ENCODE data around the gene MYO18B. TPM values are rescaled to one million over a fixed set of nuclear protein-coding genes. Genes with fewer than 3 reads are reported as not detected.

The MYO18B gene
- total and polyA plus RNA-seq, 9 donors, result 47.3 to 92.1 (median 74.7) TPM

DNA sequence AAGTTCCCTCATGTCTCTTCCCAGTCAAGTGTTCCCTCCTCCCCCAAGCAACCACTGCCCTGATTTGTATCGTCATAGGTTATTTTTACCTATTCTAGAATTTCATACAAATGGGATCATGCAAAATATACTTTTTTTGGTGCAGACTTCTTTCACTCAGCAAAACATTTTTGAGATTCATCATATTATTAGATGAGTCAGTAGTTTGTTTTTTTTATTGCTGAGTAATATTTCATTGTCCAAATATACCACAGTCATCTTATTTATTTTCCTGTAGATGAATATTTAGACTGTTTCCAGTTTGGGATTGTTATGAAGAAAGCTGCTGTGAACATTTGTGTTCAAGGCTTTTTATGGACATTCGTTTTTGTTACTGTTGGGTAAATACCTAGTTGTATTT, 301.0 kb downstream of the MYO18B start:
- no peaks in the 10 kb centered on the region for H3K36me3 ChIP-seq (ENCODE audit: control insufficient read depth, insufficient read depth, low read length)
- no CpG with 5 or more reads among the region's 2 CpGs for WGBS (ENCODE audit: insufficient coverage)
- H3K27ac ChIP-seq (ENCODE audit: low read length), result no peak overlapping the region
- DNase-seq, result no peak
- no peaks in the 10 kb centered on the region for H3K27me3 ChIP-seq (ENCODE audit: control insufficient read depth, insufficient read depth, low read length)
- no peaks in the 10 kb centered on the region for H3K9me3 ChIP-seq (replicated peaks; ENCODE audit: control insufficient read depth, low read depth, low read length)
- H3K4me3 ChIP-seq (ENCODE audit: low read length), result no peak overlapping the region
- H3K4me1 ChIP-seq (ENCODE audit: control insufficient read depth, insufficient read depth, low read length), result no peaks in the 10 kb centered on the region

DNA sequence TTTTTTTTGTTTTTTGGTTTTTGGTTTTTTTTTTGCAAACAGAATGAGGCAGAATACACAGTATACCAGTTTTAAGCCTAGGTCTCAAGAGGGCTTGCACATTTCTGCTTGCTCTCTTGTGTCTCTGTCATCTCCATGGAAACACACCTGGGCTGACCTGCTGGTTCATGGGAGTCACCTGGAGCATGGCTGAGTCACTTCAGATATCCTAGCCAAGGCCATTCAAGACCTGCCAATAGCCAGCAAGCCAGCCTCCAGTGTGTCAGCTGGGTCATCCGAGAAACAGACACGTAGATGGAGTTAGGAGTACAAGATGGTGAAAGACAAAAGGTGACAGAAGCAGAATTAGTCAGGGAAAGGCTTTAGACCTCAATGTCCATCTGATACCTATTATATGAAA, 303.1 kb downstream of the MYO18B start:
- Histone ChIP-seq H3K27ac (ENCODE audit: low read length) (no peak overlapping the region), H3K36me3 (ENCODE audit: control insufficient read depth, insufficient read depth, low read length) (no peaks in the 10 kb centered on the region), H3K9me3 (replicated peaks; ENCODE audit: control insufficient read depth, low read depth, low read length) (no peaks in the 10 kb centered on the region), H3K4me3 (ENCODE audit: low read length) (no peak overlapping the region), H3K4me1 (ENCODE audit: control insufficient read depth, insufficient read depth, low read length) (no peaks in the 10 kb centered on the region), H3K27me3 (ENCODE audit: control insufficient read depth, insufficient read depth, low read length) (no peaks in the 10 kb centered on the region)
- DNase-seq, result no peak
- 67% methylated on average over 2 of the region's 2 CpGs for WGBS (ENCODE audit: insufficient coverage)

DNA sequence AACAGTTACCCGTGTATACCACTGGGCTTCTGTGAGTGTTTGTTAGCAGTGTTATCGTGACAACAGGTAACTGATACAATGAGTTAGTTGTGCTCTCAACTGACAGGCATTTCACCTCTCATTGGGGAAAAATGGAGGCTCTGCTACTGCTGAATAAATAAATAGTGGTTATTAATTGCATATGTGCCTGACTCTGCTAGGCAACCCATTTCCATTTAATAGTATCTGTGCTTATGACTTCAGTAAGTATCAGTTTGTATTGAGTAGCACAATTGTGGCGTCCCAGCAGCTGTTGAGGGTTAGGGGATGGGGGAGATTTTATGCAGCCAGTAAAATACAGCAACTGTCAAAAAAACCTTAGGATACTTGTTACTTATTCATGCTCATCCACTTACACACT, 303.9 kb downstream of the MYO18B start:
- Histone ChIP-seq H3K36me3 (ENCODE audit: control insufficient read depth, insufficient read depth, low read length) (no peaks in the 10 kb centered on the region), H3K4me3 (ENCODE audit: low read length) (no peak overlapping the region), H3K27me3 (ENCODE audit: control insufficient read depth, insufficient read depth, low read length) (no peaks in the 10 kb centered on the region), H3K9me3 (replicated peaks; ENCODE audit: control insufficient read depth, low read depth, low read length) (no peaks in the 10 kb centered on the region), H3K4me1 (ENCODE audit: control insufficient read depth, insufficient read depth, low read length) (no peaks in the 10 kb centered on the region), H3K27ac (ENCODE audit: low read length) (no peak overlapping the region)
- 69% methylated on average over 2 of the region's 3 CpGs for WGBS (ENCODE audit: insufficient coverage)
- no peak for DNase-seq

DNA sequence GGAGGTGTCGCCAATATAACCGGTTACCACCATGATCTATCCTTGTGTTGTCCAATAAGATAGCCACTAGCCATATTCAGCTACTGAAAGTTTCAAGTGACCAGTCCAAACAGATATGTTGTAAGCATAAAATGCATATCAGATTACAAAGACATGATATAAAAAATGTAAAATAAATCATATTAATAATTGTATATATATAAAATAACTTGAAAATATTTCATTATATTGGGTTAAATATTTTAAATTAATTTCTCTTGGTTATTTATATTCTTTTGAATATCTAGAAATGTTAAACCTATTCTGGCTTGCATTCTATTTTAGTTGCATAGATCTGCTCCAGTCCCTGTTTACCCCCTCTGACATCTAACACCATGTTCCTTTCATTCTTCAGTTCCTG, 305.5 kb downstream of the MYO18B start:
- Histone ChIP-seq H3K4me1 (ENCODE audit: control insufficient read depth, insufficient read depth, low read length) (no peaks in the 10 kb centered on the region), H3K27ac (ENCODE audit: low read length) (no peak overlapping the region), H3K36me3 (ENCODE audit: control insufficient read depth, insufficient read depth, low read length) (no peaks in the 10 kb centered on the region), H3K9me3 (replicated peaks; ENCODE audit: control insufficient read depth, low read depth, low read length) (no peaks in the 10 kb centered on the region), H3K4me3 (ENCODE audit: low read length) (no peak overlapping the region), H3K27me3 (ENCODE audit: control insufficient read depth, insufficient read depth, low read length) (no peaks in the 10 kb centered on the region)
- no peak for DNase-seq
- WGBS (ENCODE audit: insufficient coverage), result no CpG with 5 or more reads among the region's 2 CpGs

DNA sequence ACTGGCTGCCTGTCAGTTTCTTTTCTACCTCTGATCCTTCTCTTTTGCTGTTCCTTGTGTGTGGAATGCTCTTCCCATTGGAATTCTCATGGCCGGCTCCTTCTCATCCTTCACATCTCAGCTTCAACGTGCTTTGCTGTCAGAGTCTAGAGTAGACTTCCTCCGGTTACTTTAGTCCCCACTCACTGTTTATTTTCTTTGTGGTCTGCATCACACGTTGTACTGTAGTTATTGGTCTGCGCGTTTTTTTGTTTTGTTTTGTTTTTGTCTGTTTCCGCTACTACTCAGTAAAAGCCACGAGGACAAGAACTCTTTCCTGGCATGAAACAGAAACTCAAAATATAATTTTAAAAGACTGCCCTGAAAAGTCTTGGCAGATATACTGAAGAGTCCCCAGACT, 305.9 kb downstream of the MYO18B start:
- no peaks in the 10 kb centered on the region for H3K36me3 ChIP-seq (ENCODE audit: control insufficient read depth, insufficient read depth, low read length)
- H3K4me3 ChIP-seq (ENCODE audit: low read length), result no peak overlapping the region
- no peaks in the 10 kb centered on the region for H3K27me3 ChIP-seq (ENCODE audit: control insufficient read depth, insufficient read depth, low read length)
- H3K4me1 ChIP-seq (ENCODE audit: control insufficient read depth, insufficient read depth, low read length), result no peaks in the 10 kb centered on the region
- H3K27ac ChIP-seq (ENCODE audit: low read length), result no peak overlapping the region
- no CpG with 5 or more reads among the region's 8 CpGs for WGBS (ENCODE audit: insufficient coverage)
- no peak for DNase-seq
- no peaks in the 10 kb centered on the region for H3K9me3 ChIP-seq (replicated peaks; ENCODE audit: control insufficient read depth, low read depth, low read length)

DNA sequence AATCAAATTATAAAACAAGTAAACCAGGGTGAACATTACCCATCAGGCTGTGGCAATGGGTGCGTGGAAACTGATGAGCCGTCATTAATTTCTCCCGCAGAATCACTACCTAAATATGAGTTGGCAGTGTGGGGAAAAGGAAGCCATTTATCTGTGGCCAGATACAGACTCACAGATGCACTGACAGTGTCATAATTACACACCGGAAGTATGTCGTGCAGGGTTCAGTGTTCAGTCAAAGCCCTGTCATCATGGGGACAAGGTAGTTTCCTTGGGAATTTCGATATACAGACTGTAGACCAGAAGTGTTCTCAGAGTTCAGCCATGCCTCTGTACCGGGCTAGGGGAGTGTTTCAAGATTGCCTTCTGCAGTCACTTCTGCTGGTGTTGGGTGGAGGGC, 308.1 kb downstream of the MYO18B start:
- WGBS (ENCODE audit: insufficient coverage), result 62% methylated on average over 4 of the region's 7 CpGs
- DNase-seq, result no peak
- H3K4me3 ChIP-seq (ENCODE audit: low read length), result no peak overlapping the region
- no peaks in the 10 kb centered on the region for H3K27me3 ChIP-seq (ENCODE audit: control insufficient read depth, insufficient read depth, low read length)
- no peaks in the 10 kb centered on the region for H3K36me3 ChIP-seq (ENCODE audit: control insufficient read depth, insufficient read depth, low read length)
- no peak overlapping the region for H3K27ac ChIP-seq (ENCODE audit: low read length)
- no peaks in the 10 kb centered on the region for H3K9me3 ChIP-seq (replicated peaks; ENCODE audit: control insufficient read depth, low read depth, low read length)
- H3K4me1 ChIP-seq (ENCODE audit: control insufficient read depth, insufficient read depth, low read length), result no peaks in the 10 kb centered on the region

DNA sequence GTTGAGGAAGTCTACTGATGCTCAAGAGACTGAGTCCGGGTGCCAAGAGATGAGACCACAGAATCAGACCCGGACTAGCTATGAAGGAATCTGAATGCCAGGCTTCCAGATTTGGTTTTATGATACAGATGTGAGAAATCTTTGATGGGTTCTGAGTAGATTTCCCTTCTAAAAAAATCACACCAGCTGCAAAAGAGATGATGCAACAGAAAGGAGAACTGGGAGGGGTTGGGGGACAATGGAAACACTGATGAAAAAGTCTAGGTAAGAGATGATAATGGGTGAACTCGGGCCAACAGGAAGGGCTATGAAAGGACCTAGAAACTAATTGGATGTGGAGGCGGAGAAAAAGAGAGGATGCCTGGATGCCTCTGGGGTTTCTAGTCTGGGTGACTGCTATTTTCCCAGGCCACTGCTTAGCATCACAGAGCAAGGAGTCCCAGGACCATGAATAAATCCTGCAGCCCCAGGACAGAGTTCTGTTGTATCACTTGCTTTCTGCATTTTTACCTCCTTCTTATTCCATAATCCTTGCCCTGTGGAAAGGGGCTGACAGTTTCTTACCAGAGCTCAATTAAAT, 311.8 kb downstream of the MYO18B start:
- H3K27me3 ChIP-seq (ENCODE audit: control insufficient read depth, insufficient read depth, low read length), result no peaks in the 10 kb centered on the region
- 81% methylated on average over 4 of the region's 4 CpGs for WGBS (ENCODE audit: insufficient coverage)
- H3K4me1 ChIP-seq (ENCODE audit: control insufficient read depth, insufficient read depth, low read length), result no peaks in the 10 kb centered on the region
- H3K27ac ChIP-seq (ENCODE audit: low read length), result no peak overlapping the region
- no peak overlapping the region for H3K4me3 ChIP-seq (ENCODE audit: low read length)
- DNase-seq, result no peak
- H3K9me3 ChIP-seq (replicated peaks; ENCODE audit: control insufficient read depth, low read depth, low read length), result no peaks in the 10 kb centered on the region
- H3K36me3 ChIP-seq (ENCODE audit: control insufficient read depth, insufficient read depth, low read length), result peaks cover 12% of the 10 kb centered on the region

DNA sequence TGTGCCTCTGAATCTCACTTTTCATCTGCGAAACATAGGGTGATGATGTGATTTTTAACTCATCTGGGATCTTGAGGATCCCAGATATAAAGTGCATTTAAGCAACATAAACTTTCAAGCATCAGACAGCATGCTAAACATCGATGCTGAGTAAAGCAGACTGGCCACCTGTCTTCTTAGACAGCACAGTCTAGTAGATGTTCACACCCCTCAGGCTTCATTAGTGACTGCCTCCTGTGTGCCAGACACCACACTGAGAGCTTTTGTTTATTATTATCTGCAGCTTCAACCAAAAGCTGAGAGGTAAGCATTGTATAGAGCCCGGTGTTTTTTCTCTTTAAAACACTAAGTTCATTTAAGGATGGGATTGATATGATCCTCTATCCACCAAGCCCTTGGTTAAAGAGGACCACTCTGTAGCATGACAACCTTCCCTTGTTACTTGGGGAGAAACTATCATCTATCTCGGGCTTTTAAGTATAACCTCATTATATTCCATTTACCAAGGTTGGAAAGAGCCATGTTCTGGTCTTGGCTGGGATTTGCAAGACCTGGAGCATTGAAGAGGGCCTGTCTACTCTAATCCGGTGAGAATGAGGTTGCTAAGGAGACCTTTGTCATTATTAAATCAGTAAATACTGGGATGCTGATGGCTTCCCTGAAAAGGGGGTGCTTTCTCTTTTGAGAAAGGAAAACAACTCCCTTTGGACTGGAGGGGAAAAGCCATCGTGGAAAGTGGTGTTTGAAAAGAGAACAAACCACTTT, 313.0 kb downstream of the MYO18B start:
- no peaks in the 10 kb centered on the region for H3K4me1 ChIP-seq (ENCODE audit: control insufficient read depth, insufficient read depth, low read length)
- H3K27ac ChIP-seq (ENCODE audit: low read length), result no peak overlapping the region
- H3K4me3 ChIP-seq (ENCODE audit: low read length), result no peak overlapping the region
- WGBS (ENCODE audit: insufficient coverage), result 50% methylated on average over 2 of the region's 6 CpGs
- no peaks in the 10 kb centered on the region for H3K9me3 ChIP-seq (replicated peaks; ENCODE audit: control insufficient read depth, low read depth, low read length)
- no peaks in the 10 kb centered on the region for H3K27me3 ChIP-seq (ENCODE audit: control insufficient read depth, insufficient read depth, low read length)
- no peak for DNase-seq
- peaks cover 12% of the 10 kb centered on the region for H3K36me3 ChIP-seq (ENCODE audit: control insufficient read depth, insufficient read depth, low read length)

DNA sequence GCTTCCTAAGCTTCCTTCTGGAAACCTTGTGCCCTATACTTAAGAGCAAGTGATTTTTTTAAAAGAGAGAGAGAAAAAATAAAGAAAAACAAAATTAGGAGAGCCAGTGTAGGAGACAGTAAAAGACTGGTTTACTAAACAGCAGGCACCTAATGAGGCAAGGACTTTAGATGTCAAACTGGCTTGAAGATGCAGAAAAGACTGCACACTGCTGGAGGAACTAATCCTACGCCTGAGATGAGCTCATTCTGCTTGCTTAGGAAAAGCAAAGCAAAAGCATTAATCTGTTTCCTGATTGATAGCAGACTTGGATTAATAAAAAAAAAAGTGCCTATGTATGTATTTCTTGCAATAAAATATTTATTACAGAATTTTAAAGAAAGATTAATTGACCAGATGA, 313.7 kb downstream of the MYO18B start:
- no peaks in the 10 kb centered on the region for H3K4me1 ChIP-seq (ENCODE audit: control insufficient read depth, insufficient read depth, low read length)
- peaks cover 12% of the 10 kb centered on the region for H3K36me3 ChIP-seq (ENCODE audit: control insufficient read depth, insufficient read depth, low read length)
- H3K27me3 ChIP-seq (ENCODE audit: control insufficient read depth, insufficient read depth, low read length), result no peaks in the 10 kb centered on the region
- H3K4me3 ChIP-seq (ENCODE audit: low read length), result no peak overlapping the region
- no peaks in the 10 kb centered on the region for H3K9me3 ChIP-seq (replicated peaks; ENCODE audit: control insufficient read depth, low read depth, low read length)
- H3K27ac ChIP-seq (ENCODE audit: low read length), result no peak overlapping the region
- no CpG with 5 or more reads among the region's 1 CpG for WGBS (ENCODE audit: insufficient coverage)
- DNase-seq, result no peak

DNA sequence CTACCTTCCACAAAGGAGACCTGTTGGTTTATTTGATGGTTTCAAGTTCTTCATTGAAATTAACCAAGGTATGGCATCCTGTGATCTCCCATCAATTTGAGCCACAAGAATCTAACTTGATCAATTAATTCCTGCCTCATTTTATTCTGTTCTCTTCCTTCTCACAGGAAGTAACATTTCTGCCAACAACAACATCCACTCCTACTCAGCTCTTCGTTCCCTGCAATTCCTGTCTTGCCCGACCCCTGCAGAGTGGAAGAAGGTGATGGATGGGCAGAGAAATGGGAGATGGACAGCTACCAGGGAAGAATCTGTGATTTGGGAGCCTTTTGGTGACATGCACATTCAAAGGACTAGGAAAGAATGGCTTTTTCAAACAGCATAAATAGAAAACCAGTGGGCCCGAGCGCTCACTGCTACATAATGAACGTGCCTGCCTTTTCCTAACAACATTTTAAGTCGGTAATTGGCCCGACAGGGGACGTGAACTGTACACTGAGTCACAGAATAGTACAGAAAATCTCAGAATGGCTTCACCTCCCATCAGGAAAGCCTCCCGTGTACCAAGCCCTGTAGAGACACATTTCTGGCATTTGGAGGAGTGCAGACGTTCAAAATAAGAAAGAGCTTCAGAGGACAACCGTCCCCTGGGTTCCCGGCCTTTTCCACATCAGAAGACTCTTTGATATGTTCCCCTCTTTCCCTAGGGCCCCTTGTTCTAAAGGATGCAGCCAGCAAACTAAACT, 314.6 kb downstream of the MYO18B start:
- no peaks in the 10 kb centered on the region for H3K9me3 ChIP-seq (replicated peaks; ENCODE audit: control insufficient read depth, low read depth, low read length)
- DNase-seq, result no peak
- H3K36me3 ChIP-seq (ENCODE audit: control insufficient read depth, insufficient read depth, low read length), result peaks cover 14% of the 10 kb centered on the region
- 63% methylated on average over 8 of the region's 12 CpGs for WGBS (ENCODE audit: insufficient coverage)
- no peaks in the 10 kb centered on the region for H3K27me3 ChIP-seq (ENCODE audit: control insufficient read depth, insufficient read depth, low read length)
- H3K4me3 ChIP-seq (ENCODE audit: low read length), result no peak overlapping the region
- H3K4me1 ChIP-seq (ENCODE audit: control insufficient read depth, insufficient read depth, low read length), result no peaks in the 10 kb centered on the region
- H3K27ac ChIP-seq (ENCODE audit: low read length), result no peak overlapping the region

Measured in muscle of leg (tissue), 11 donors.